OCI-LY7 (cell line): ENCODE measurements around the gene ADCK2. TPM values are rescaled to one million over a fixed set of nuclear protein-coding genes. Genes with fewer than 3 reads are reported as not detected.

Source experiments
- BruUV-seq: library from RNA; stranded (reverse); fragments of 400-500 nt; replicated peaks from 2 replicates; lab custom pipeline; 2021; lab: Mats Ljungman, UMichigan
- CTCF ChIA-PET: fragments of 300-600 bp; sonication (Branson Sonifier 250); formaldehyde crosslinking; loops from one replicate; lab custom pipeline; 2022; ENCODE audit warnings: antibody characterized with exemption; ENCODE audit not compliant: unreplicated experiment; lab: Charles Lee
- POLR2A ChIA-PET: fragments of 300-600 bp; sonication (Branson Sonifier 250); formaldehyde crosslinking; loops from one replicate; lab custom pipeline; 2022; ENCODE audit warnings: antibody characterized with exemption; lab: Charles Lee
- DNase-seq: peaks from one replicate; pipeline ENCODE4 v3.0.0-alpha.2; 2015; ENCODE audit warnings: low spot score
- H2AFZ ChIP-seq: fragments of 200-600 bp; sonication (generic), shearing (Covaris generic); 2 replicates; pipeline ENCODE4 v1.6.1; 2014; ENCODE audit warnings: mild to moderate bottlenecking, antibody characterized with exemption, low read length, moderate library complexity
- H3K27ac ChIP-seq: fragments of 200-600 bp; sonication (generic); 2 replicates; pipeline ENCODE4 v1.5.1; 2014; ENCODE audit warnings: mixed run types, low read depth, mild to moderate bottlenecking, moderate library complexity, low read length, inconsistent platforms; ENCODE audit not compliant: poor library complexity, severe bottlenecking
- H3K36me3 ChIP-seq: fragments of 200-600 bp; sonication (generic); 2 replicates; pipeline ENCODE4 v1.6.1; 2014; ENCODE audit warnings: mild to moderate bottlenecking, antibody characterized with exemption, low read length, moderate library complexity, mixed read lengths; ENCODE audit not compliant: insufficient read depth
- H3K4me1 ChIP-seq: fragments of 200-600 bp; sonication (generic); 2 replicates; pipeline ENCODE4 v1.5.1; 2014; ENCODE audit warnings: mild to moderate bottlenecking, low read length; ENCODE audit not compliant: insufficient read depth, poor library complexity, severe bottlenecking
- H3K4me2 ChIP-seq: fragments of 200-600 bp; sonication (generic); 2 replicates; pipeline ENCODE4 v1.6.1; 2014; ENCODE audit warnings: mild to moderate bottlenecking, low read length
- H3K4me3 ChIP-seq: fragments of 200-600 bp; sonication (generic); 2 replicates; pipeline ENCODE4 v1.5.1; 2014; ENCODE audit warnings: mild to moderate bottlenecking, low read depth, low read length; ENCODE audit not compliant: poor library complexity, severe bottlenecking
- H3K79me2 ChIP-seq: fragments of 200-600 bp; sonication (generic); 2 replicates; pipeline ENCODE4 v1.6.1; 2016; ENCODE audit warnings: low read depth, mild to moderate bottlenecking, low read length, moderate library complexity, mixed read lengths; ENCODE audit not compliant: insufficient read depth
- H3K9me2 ChIP-seq: fragments of 200-600 bp; sonication (generic); 2 replicates; pipeline ENCODE4 v1.6.1; 2016; ENCODE audit warnings: mild to moderate bottlenecking, low read length, mixed read lengths; ENCODE audit not compliant: insufficient read depth
- H3K9me3 ChIP-seq: fragments of 200-600 bp; sonication (generic); 2 replicates; pipeline ENCODE4 v1.6.1; 2014; ENCODE audit warnings: mild to moderate bottlenecking, mixed run types, low read length, mixed read lengths
- H4K20me1 ChIP-seq: fragments of 200-600 bp; sonication (generic); 2 replicates; pipeline ENCODE4 v1.6.1; 2014; ENCODE audit warnings: mild to moderate bottlenecking, antibody characterized with exemption, low read length, moderate library complexity, mixed read lengths; ENCODE audit not compliant: insufficient read depth
- CTCF ChIP-seq: fragments of 200-600 bp; sonication (generic); conservative IDR thresholded peaks from 2 replicates; pipeline ENCODE4 v1.5.1; 2014; ENCODE audit warnings: mild to moderate bottlenecking, antibody characterized with exemption, low read length, moderate library complexity, mixed read lengths
- EZH2phosphoT487 ChIP-seq: fragments of 200-600 bp; sonication (generic); IDR thresholded peaks from 2 replicates; pipeline ENCODE4 v1.6.1; 2018; ENCODE audit warnings: low read depth, borderline replicate concordance, mild to moderate bottlenecking, mixed run types, antibody characterized with exemption, low read length, moderate library complexity, mixed read lengths
- intact Hi-C: fragments of 100-400 bp; cut with micrococcal nuclease; formaldehyde crosslinking; loops from one replicate; pipeline ENCODE4 v1.10.0; 2022; ENCODE audit not compliant: unreplicated experiment
- total RNA-seq, 2 experiments: library from RNA; depleted of rRNA in 1 of 2; stranded (reverse); fragments of >200 nt in 1 of 2; shearing (Covaris generic) in 1 of 2; gene quantifications; 2 replicates each; pipeline ENCODE4 v1.2.3, GENCODE V29; 2014 to 2022

ADCK2 gene
- total RNA-seq, 2 experiments from 2014 or later, result 45.8 to 60.2 TPM

- no TSS peak for BruUV-seq
- POLR2A ChIA-PET, result interaction anchor here (0.6 to 1.6 kb wide), 5 partner anchors 9 to 344 kb away, joined by 3 to 4 read pairs (median 3); no protein-coding TSS in a partner anchor
- CTCF ChIA-PET, result interaction anchor here (0.6 kb wide), 1 partner anchor 139 kb away, joined by 3 read pairs; no protein-coding TSS in a partner anchor
These were observed 15.9 kb upstream of the ADCK2 start for GRCh38 chr7:140656548-140657515.

GRCh38 chr7:140657891-140658290 lies 14.9 kb upstream of the ADCK2 start:
- H3K9me3 ChIP-seq, result no peaks in the 10 kb centered on the region
- no peak overlapping the region for H3K4me2 ChIP-seq
- no peaks in the 10 kb centered on the region for H3K79me2 ChIP-seq
- no peaks in the 10 kb centered on the region for H4K20me1 ChIP-seq
- H3K4me1 ChIP-seq, result peaks cover 9% of the 10 kb centered on the region
- no peaks in the 10 kb centered on the region for H3K36me3 ChIP-seq
- H3K27ac ChIP-seq, result no peak overlapping the region
- ChIA-PET CTCF (no interaction called here), POLR2A (no interaction called here)
- intact Hi-C loops, result no loop called here
- H3K9me2 ChIP-seq, result no peaks in the 10 kb centered on the region
- DNase-seq, result no peak
- no peak overlapping the region for H3K4me3 ChIP-seq
- BruUV-seq, result no TSS peak
- TF ChIP-seq CTCF (no peak), EZH2phosphoT487 (no peak)
- no peak overlapping the region for H2AFZ ChIP-seq

More at GRCh38 chr7:140656548-140657515, 15.9 kb upstream of the ADCK2 start:
- Histone ChIP-seq H3K36me3 (no peaks in the 10 kb centered on the region), H3K4me2 (peak overlapping the region; percentile 62), H3K4me1 (peaks cover 9% of the 10 kb centered on the region), H3K79me2 (no peaks in the 10 kb centered on the region), H4K20me1 (no peaks in the 10 kb centered on the region), H3K9me3 (no peaks in the 10 kb centered on the region), H3K27ac (no peak overlapping the region), H3K4me3 (peak overlapping the region; percentile 44), H3K9me2 (no peaks in the 10 kb centered on the region), H2AFZ (peak overlapping the region; percentile 84)
- intact Hi-C loops, result no loop called here
- DNase-seq, result peak; percentile 54
- no peak for TF ChIP-seq CTCF
- TF ChIP-seq EZH2phosphoT487, result no peak

GRCh38 chr7:140659856-140660255 lies 12.9 kb upstream of the ADCK2 start:
- Histone ChIP-seq H3K4me3 (no peak overlapping the region), H3K79me2 (no peaks in the 10 kb centered on the region), H3K36me3 (no peaks in the 10 kb centered on the region), H3K4me2 (no peak overlapping the region), H3K9me3 (no peaks in the 10 kb centered on the region), H3K9me2 (no peaks in the 10 kb centered on the region), H2AFZ (no peak overlapping the region), H4K20me1 (no peaks in the 10 kb centered on the region), H3K27ac (no peak overlapping the region), H3K4me1 (peaks cover 9% of the 10 kb centered on the region)
- no peak for DNase-seq
- intact Hi-C loops, result no loop called here
- BruUV-seq, result no TSS peak
- CTCF ChIA-PET, result no interaction called here
- TF ChIP-seq CTCF, result no peak
- TF ChIP-seq EZH2phosphoT487, result no peak
- POLR2A ChIA-PET, result no interaction called here
